Gastrocnemius medialis (tissue), 4 donors: ENCODE data around the gene GOLGA3. TPM values are rescaled to one million over a fixed set of nuclear protein-coding genes. Genes with fewer than 3 reads are reported as not detected.

Experiments
- ATAC-seq, 2 donors: fragments of 150-250 bp; one replicate each; pipeline ENCODE4 v1.9.1; 2016
- DNase-seq, 2 donors: peaks; one replicate each; pipeline ENCODE4 v3.0.0-alpha.2; 2019
- H3K27ac ChIP-seq, 4 donors: fragments of 200-600 bp; sonication (generic); 1 replicate in 1 of 4; 2 replicates in 3 of 4; pipeline ENCODE4 v1.5.1; 2016 to 2018; ENCODE audit warnings: mild to moderate bottlenecking in 2 of 4, moderate library complexity in 1 of 4
- H3K27me3 ChIP-seq, 3 donors: fragments of 200-600 bp; sonication (generic) in 2 of 3; 1 replicate in 1 of 3; 2 replicates in 2 of 3; pipeline versions ENCODE4 v1.5.1 to v1.6.0; 2016 to 2019; ENCODE audit warnings: mild to moderate bottlenecking in 1 of 3, moderate library complexity in 1 of 3
- H3K36me3 ChIP-seq, 2 donors: fragments of 200-600 bp; sonication (generic) in 1 of 2; one replicate each; pipeline ENCODE4 v1.5.1; 2017 to 2018
- H3K4me1 ChIP-seq, 2 donors: fragments of 200-600 bp; sonication (generic) in 1 of 2; one replicate each; pipeline ENCODE4 v1.5.1; 2016 to 2017; ENCODE audit warnings: mild to moderate bottlenecking in 2 of 2
- H3K4me3 ChIP-seq, 4 donors: fragments of 200-600 bp; sonication (generic) in 3 of 4; 1 replicate in 1 of 4; 2 replicates in 3 of 4; pipeline ENCODE4 v1.5.1; 2016 to 2019; ENCODE audit warnings: mild to moderate bottlenecking in 2 of 4
- H3K9me3 ChIP-seq, 3 donors: fragments of 200-600 bp; sonication (generic) in 2 of 3; 1 replicate in 1 of 3; 2 replicates in 2 of 3; pipeline ENCODE4 v1.5.1; 2016 to 2019
- POLR2A ChIP-seq, 2 donors: fragments of 450-650 bp; IDR thresholded peaks; one replicate each; pipeline ENCODE4 v1.6.1; 2017; ENCODE audit warnings: antibody characterized with exemption in 2 of 2, mild to moderate bottlenecking in 2 of 2, moderate library complexity in 2 of 2
- in situ Hi-C, 4 donors: fragments of 200-750 bp; cut with MboI; loops; one replicate each; pipeline versions ENCODE4 v1.15.0 to v1.8.0; 2017; ENCODE audit warnings: low sequenced_read_pairs in 4 of 4
- intact Hi-C: fragments of 100-400 bp; cut with DNase I; formaldehyde crosslinking; loops from one replicate; pipeline ENCODE4 v1.15.1; 2023; ENCODE audit warnings: low total_unique reads
- total RNA-seq, 4 donors: library from RNA; depleted of rRNA; stranded (reverse); fragments of >200 nt; gene quantifications; one replicate each; pipeline versions ENCODE4 v1.1.0 to v1.2.3, GENCODE V29; 2016
- TF ChIP-seq, protein P1 (sequence below), 5 experiments: fragments of 450-650 bp in 3 of 5; fragments of 200-600 bp in 2 of 5; sonication (generic) in 2 of 5; IDR thresholded peaks in 4 of 5; conservative IDR thresholded peaks in 1 of 5; 1 replicate in 4 of 5; 2 replicates in 1 of 5; pipeline ENCODE4 v1.5.1; 2016 to 2019; ENCODE audit warnings: antibody characterized with exemption in 5 of 5, mild to moderate bottlenecking in 3 of 5, moderate library complexity in 3 of 5

Gene GOLGA3
- total RNA-seq, 4 donors from 2014 or later, result 30.0 to 50.0 (median 39.6) TPM

DNA sequence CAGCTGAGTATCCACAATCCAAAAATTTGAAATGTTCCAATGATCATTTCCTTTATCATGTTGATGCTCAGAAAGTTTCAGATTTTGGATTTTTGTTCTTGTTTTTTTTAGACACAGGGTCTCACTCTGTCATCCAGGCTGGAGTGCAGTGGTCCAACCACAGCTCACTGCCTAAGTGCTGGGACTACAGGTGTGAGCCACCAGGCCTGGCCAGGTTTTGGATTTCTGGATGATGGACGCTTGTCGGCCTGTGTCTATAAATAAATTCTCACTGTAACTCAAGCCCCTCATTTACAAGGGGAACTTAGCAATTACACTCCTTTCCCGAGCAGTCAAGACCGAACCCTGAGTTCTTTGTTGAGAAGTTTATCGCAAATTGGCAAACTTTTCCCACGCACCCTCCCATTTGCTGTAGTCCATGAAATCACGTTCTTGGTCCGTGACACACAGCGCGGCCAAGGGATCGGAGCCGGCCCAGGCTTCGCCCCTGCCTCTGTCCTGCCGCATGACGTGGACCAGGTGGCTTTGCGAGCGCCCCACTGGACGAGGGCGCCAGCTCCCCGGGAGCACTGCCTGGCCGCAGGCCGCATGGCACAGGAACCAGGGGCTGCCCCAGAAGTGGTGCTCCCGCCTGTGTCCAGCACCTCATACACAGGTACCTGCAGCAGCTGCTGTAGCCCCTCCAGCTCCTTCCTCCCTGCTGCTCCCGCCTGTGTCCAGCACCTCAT is 53.0 kb downstream of the GOLGA3 start:
- intact Hi-C loops, result no loop called here
- in situ Hi-C loops, result no loop called here
- peak; percentile 45 to 47 for ATAC-seq

DNA sequence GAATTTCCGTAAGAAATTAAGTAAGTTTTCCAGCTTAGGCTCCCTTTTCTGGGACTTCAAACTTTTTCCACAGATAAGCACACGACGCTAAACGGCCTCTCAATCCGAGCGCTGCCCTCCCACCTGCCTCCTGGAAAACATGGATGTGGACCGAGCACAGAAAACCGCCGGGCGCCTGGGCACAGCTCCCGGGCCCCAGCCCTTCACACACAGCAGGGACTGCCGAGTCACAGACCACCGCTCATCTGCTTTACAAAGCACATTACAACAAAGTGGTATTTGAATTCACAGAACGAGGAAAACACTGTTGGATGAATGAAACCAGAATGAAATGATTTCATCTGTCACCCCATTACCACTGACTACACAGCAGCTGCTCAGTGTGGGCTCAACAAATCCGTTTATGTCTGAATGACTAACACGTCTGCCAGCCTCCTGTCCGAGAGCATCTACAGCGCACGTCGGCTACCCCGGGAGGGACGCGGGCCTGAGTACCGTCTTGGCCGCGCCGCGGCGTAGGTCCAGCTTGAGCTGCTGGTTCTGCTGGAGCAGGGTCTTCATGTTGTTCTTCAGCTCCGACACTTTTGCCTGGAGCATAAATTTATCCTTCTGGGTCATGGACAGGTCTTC is 53.9 kb downstream of the GOLGA3 start:
- Histone ChIP-seq H3K27me3 (no peaks in the 10 kb centered on the region), H3K9me3 (no peaks in the 10 kb centered on the region), H3K36me3 (peaks cover 0 to 73% of the 10 kb centered on the region in 2 donors), H3K27ac (no peak overlapping the region), H3K4me3 (no peak overlapping the region), H3K4me1 (peaks cover 8 to 9% of the 10 kb centered on the region in 2 donors)
- TF ChIP-seq POLR2A (IDR thresholded peaks at IDR 0.05), result no peak
- TF ChIP-seq, protein P1, sequence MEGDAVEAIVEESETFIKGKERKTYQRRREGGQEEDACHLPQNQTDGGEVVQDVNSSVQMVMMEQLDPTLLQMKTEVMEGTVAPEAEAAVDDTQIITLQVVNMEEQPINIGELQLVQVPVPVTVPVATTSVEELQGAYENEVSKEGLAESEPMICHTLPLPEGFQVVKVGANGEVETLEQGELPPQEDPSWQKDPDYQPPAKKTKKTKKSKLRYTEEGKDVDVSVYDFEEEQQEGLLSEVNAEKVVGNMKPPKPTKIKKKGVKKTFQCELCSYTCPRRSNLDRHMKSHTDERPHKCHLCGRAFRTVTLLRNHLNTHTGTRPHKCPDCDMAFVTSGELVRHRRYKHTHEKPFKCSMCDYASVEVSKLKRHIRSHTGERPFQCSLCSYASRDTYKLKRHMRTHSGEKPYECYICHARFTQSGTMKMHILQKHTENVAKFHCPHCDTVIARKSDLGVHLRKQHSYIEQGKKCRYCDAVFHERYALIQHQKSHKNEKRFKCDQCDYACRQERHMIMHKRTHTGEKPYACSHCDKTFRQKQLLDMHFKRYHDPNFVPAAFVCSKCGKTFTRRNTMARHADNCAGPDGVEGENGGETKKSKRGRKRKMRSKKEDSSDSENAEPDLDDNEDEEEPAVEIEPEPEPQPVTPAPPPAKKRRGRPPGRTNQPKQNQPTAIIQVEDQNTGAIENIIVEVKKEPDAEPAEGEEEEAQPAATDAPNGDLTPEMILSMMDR (IDR thresholded peaks at IDR 0.05 in 4 of 5, conservative IDR thresholded peaks at IDR 0.05 in 1 of 5), result no peak
- ATAC-seq (no peak), DNase-seq (no peak)
- in situ Hi-C loops (no loop called here), intact Hi-C loops (no loop called here)

More for the DNA sequence above, 53.0 kb downstream of the GOLGA3 start:
- Histone ChIP-seq H3K27me3 (no peaks in the 10 kb centered on the region), H3K27ac (no peak overlapping the region), H3K9me3 (no peaks in the 10 kb centered on the region), H3K4me3 (no peak overlapping the region), H3K4me1 (peaks cover 8 to 9% of the 10 kb centered on the region in 2 donors), H3K36me3 (peaks cover 0 to 81% of the 10 kb centered on the region in 2 donors)
- TF ChIP-seq, protein P1 (IDR thresholded peaks at IDR 0.05 in 4 of 5, conservative IDR thresholded peaks at IDR 0.05 in 1 of 5), result no peak
- TF ChIP-seq POLR2A (IDR thresholded peaks at IDR 0.05), result no peak
- no peak for DNase-seq

DNA sequence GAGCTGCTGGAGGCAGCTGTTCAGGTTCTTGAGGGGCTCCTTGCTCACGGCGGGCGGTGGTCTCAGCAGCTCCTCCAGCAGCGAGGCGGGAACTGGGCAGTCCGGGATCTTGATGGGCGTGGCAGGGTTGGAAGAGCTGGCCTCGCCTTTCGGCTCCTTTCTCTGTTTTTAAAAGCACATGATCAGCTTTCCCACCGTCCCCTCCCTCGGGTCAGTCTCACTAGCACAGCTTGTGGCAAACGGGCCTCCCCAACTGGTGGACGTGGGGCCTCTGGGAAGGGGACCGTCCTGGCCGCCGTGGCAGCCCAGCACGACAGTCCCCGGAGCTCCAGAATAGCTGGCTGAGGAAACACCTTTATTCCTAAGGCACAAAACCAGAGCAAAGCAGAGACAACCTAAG is 54.5 kb downstream of the GOLGA3 start:
- H3K27me3 ChIP-seq, result no peaks in the 10 kb centered on the region
- H3K9me3 ChIP-seq, result no peaks in the 10 kb centered on the region
- TF ChIP-seq POLR2A (IDR thresholded peaks at IDR 0.05), result no peak
- TF ChIP-seq, protein P1 (IDR thresholded peaks at IDR 0.05 in 4 of 5, conservative IDR thresholded peaks at IDR 0.05 in 1 of 5), result no peak
- in situ Hi-C loops (no loop called here), intact Hi-C loops (no loop called here)
- no peak overlapping the region for H3K27ac ChIP-seq
- ATAC-seq (no peak), DNase-seq (no peak)
- peaks cover 0 to 67% of the 10 kb centered on the region in 2 donors for H3K36me3 ChIP-seq
- peaks cover 8 to 9% of the 10 kb centered on the region in 2 donors for H3K4me1 ChIP-seq
- H3K4me3 ChIP-seq, result no peak overlapping the region

DNA sequence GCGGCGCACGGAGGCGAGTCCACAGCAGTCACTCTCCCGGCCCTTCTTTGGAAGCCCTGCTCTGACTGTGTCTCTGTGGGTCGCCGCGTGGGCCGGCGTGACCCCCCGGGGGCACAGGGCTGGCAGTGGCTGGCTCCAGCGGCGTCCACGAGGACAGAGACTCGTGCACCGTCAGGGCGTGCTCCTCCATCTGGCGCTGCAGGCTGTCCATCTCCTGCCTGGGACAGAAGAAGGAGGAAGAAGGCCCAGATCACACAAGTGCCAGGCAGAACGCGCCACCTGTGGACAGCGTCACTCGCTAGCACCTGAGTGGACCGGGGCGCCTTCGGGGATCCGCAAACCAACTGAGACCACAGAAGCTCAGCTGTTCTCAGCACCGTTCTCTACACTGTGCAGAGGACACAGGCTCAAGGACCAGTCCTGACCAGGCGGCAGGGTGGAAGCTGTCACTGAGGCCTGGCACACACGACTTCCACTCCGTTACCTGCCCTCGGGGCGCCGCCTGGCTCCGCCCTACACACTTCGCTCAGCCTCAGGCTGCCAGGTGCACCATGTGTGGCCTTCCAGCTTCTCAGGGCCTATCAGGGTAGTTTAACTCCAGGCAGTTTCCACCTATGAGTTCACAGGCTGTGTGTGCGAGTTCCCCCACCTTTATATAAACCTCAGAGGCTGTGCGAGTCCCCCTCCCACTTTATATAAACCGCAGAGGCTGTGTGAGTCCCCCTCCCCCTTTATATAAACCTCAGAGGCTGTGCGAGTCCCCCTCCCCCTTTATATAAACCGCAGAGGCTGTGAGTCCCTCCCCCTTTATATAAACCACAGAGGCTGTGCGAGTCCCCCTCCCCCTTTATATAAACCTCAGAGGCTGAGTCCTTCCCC is 55.4 kb downstream of the GOLGA3 start:
- intact Hi-C loops (no loop called here), in situ Hi-C loops (no loop called here)
- no peak overlapping the region for H3K4me3 ChIP-seq
- no peak overlapping the region for H3K27ac ChIP-seq
- peaks cover 9 to 12% of the 10 kb centered on the region in 2 donors for H3K4me1 ChIP-seq
- peaks cover 0 to 60% of the 10 kb centered on the region in 2 donors for H3K36me3 ChIP-seq
- H3K9me3 ChIP-seq, result no peaks in the 10 kb centered on the region
- ATAC-seq (no peak), DNase-seq (no peak)
- TF ChIP-seq, protein P1 (IDR thresholded peaks at IDR 0.05 in 4 of 5, conservative IDR thresholded peaks at IDR 0.05 in 1 of 5), result no peak
- no peak for TF ChIP-seq POLR2A (IDR thresholded peaks at IDR 0.05)
- H3K27me3 ChIP-seq, result no peaks in the 10 kb centered on the region
